ENCODE results near the gene PSAP.
"Not testable (repeated sequence)": the region's sequence is repeated elsewhere in the genome, so short reads cannot be mapped to it uniquely, and the experiment has no call there.

The PSAP gene

DNA sequence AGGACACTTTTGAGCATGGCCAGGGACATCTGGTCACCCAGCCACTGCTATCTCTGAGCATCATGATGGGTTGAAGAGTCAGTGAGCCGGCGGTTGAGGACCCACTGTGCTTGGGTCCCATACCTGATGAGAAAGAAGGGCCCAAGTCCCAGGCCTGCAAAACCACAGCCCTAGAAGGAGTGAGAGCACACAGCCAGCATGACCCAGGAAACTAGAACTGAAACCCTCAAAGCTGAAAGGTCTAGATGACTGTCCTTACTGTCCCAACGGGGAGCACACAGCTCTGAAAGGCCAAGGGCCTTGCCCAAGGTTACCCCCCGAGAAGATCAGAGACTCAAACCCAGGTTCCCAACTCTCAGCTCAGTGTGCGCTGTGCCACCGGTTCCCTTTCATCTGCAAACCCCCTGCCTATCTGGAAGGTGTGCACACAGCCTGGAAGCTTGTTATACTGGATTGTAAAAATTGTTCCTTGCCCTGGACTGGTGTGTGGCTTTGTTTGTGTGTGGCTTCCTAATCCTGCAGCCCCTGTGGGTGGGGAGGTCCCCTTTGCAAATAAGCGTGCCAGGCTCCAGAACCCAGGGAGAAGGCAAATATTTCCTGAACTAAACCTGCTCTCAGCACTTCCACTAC is 22.6 kb upstream of the PSAP start:
- no peak for DNase-seq

DNA sequence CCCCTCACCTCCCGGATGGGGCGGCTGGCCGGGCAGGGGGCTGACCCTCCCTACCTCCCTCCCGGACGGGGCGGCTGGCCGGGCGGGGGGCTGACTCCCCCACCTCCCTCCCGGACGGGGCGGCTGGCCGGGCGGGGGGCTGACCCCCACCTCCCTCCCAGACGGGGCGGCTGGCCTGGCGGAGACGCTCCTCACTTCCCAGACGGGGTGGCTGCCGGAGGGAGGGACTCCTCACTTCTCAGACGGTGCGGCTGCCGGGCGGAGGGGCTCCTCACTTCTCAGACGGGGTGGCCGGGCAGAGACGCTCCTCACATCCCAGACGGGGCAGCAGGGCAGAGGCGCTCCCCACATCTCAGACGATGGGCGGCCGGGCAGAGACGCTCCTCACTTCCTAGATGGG is 18.6 kb upstream of the PSAP start:
- DNase-seq, result not testable (repeated sequence)

DNA sequence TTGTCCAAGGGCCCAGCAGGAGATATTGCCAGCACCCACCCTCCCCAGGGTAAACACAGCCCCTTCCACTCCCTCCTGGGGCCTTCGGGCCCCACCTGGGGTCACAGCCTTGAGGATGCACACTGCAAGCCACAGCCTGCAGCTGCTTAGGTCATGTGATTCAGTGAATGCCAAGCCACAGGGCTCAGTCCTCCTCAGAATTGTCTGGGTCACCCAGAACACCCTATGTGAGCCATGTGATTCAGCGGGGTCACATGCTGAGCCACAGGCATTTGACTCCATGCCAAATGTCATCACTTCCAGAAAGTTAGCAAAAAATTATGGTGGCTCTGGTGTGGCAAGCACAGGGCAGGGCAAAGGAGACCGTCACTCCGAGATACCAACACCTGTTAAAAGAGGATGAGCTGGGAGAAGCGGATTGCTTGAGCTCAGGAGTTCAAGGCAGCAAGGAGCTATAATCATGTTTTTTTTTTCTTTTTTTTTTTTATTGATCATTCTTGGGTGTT is 17.2 kb upstream of the PSAP start:
- DNase-seq, result no peak

DNA sequence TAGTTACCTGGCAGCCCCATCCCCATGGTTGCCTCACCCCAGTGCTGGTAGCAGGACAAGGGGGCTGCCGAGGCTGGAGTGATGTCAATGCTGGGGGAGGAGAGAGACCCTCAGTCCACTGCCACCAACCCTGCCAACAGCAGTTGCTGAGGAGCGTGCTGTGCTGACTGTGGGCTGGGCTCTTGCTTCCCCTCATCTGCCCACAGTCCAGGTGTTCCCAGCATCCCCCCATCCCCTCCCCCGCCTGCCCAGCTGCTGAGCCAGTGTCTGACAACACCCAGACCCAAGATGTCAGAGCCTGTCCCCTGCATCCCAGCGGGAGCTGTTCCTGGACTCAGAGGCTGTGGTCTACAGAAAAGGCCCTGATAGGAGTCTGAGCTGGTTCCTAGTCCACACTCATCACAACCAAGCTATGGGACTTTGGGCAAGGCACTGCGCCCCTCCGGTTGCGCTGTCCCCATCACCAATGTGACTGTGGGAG is 14.6 kb upstream of the PSAP start:
- DNase-seq, result no peak

GRCh38 chr10:71864911-71865361 is 13.9 kb upstream of the PSAP start:
- no peak for DNase-seq

DNA sequence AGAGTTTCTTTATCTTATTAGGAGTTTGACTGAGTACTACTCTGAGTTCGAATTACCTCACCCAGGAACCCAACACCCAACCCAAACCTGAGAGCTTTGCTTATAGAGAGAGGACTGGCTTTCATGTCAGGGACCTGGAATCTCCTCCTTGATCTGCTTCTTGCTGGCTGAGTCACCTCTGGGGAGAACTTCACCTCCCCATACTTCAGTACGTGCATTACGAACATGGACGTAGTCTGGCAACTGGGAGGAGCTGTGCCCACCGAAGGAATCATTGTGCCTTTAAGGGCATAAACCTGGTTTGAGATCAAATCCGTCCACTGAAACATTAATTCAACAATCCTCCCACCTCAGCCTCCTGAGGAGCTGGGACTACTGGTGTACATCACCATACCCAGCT is 12.2 kb upstream of the PSAP start:
- no peak for DNase-seq

DNA sequence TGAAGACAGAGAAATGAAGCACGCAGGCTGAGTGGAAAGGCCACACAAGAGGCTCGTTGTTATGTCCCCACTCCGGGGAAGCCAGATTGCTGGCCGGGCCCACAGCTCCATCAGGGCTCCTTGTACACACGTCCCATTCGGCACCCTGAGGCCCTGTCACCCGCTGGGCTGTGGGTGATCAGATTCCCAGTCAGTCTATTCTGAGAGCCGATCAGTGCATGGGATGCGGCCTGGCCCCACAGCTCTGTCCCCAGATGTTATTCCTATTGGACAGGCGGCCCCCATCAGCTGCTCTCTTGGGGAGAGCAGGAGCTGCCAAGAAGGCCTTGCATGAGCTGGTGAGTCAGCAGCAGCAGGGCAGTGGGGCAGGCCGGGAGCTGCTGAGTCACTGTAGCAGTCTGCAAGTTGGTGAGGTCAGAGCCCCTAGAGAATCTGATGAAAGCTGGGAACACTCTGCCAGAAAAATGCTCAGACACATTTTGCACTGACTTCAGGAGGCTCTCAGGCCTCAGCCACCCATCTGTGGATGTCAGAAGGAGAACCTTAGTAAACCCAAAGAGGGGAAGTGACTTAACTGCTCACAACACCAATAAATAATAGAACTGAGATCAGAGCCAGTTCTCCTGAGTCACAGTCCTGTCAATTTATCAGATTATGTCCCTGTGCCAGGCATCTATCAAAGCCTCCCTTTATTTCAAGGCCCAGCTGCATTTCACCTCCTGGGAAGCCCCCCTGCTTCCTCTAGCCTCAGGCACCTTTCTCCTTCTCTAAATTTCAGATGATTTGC is 9.4 kb upstream of the PSAP start:
- peak; percentile 48 for DNase-seq

DNA sequence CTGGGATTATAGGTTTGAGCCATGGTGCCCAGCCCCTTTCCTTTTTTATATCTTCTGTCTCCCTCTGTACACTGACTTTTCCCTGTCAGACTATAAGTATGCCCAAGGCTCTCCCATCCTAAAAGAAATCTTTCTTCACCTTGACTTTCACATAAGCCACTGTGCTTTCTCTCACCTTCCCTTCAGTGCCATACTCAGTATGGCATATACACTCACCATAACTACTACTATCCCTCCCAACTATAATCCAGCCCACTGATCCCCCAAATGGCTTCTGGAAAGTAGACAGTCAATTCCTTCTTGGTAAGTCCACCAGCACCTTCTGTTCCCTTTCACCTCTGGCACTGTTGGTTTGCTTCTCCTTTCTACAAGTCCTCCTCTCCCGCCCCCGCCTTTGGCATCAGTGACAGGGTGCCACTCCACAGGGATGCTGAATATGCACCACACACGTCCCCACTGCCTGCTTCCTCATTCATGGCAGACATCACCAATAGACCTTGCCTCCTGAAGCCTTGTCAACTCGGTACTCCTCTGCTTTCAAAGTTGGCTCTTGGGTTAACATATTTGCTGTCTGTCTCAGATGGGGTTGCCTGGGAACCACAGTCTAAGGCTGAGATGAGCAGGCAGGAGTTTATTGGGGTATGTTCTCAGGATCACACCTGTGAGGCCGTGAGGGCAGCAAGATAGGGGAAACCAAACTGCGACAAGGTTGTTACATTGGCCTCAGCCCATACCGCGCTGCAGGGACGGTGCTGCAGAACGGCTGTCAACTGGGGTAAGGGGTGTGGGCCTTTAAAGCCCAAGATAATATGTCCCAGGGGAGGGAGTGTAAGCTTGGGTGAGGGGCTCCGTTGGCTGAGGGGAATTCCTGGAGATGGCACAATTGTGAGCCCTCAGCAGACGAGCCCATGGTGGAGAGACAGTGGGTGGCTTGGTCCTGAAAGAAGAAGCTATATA is 7.2 kb upstream of the PSAP start:
- no peak for DNase-seq

DNA sequence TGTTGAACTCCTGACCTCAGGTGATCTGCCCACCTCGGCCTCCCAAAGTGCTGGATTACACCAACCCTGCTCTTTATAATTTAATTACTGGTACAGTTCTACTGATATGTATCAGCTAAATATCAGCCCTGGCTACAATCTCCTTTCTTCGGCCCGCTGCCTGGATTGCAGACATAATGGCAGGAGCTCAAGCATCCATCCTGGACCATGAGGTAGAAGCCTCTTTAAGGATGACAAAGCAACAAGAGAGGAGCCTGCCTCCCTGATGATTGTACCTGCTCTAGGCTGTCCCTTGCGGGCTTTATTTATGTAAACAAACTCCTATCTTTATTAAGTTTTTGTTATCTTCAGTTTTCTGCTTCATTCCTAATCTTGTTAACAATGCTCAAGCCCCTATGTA is 5.6 kb upstream of the PSAP start:
- no peak for DNase-seq

GRCh38 chr10:71854031-71854430 is 3.0 kb upstream of the PSAP start:
- no peak for DNase-seq

DNA sequence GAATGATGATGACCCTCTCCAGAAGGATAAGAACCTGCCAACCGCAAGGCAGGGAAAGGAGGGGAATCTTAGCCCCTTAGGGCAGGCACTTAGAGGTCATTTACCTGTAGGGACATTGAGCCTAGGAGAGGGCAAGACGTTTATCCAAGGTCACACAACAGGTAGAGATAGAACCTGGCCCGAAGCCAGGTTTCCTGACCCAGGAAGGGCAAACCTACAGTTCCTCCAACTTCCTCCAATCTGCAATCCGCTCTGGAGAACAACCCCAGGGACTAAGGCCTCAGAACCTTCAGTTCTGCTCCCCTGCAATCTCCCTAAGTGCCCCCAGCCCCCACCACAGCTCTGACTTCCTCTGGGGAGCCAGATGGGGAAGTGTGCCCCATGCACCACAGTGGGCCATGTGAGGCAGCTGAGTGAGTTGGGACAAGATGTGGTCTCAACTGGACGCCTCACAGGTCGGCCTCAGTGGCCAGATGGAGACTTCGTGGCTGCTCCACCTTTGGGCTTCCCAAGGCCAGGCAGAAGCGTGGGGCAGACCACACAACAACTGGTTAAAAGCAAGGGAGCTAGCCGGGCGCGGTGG is 1.4 kb upstream of the PSAP start:
- DNase-seq, result no peak

DNA sequence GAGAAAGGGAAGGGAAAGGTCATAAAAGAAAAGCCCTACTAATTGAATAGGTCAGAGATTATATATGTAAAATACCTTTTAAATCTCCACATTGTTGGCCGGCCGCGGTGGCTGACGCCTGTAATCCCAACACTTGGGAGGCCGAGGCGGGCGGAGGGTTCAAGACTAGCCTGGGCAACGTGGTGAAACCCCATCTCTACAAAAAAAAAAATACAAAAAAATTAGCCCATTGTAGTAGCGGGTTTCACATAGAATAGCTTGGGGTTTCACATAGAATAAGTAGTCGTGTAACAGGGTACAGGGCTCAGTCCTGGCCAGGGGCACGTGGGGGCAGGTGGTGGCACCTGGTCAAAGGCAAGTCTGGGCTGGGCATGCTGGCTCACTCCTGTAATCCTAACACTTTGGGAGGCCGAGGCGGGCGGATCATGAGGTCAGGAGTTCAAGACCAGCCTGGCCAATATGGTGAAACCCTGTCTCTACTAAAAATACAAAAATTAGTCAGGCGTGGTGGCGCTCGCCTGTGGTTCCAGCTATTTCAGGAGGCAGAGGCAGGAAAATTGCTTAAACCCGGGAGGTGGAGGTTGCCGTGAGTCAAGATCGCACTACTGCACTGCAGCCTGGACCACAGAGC is 529 bp upstream of the PSAP start:
- DNase-seq, result not testable (repeated sequence)

DNA sequence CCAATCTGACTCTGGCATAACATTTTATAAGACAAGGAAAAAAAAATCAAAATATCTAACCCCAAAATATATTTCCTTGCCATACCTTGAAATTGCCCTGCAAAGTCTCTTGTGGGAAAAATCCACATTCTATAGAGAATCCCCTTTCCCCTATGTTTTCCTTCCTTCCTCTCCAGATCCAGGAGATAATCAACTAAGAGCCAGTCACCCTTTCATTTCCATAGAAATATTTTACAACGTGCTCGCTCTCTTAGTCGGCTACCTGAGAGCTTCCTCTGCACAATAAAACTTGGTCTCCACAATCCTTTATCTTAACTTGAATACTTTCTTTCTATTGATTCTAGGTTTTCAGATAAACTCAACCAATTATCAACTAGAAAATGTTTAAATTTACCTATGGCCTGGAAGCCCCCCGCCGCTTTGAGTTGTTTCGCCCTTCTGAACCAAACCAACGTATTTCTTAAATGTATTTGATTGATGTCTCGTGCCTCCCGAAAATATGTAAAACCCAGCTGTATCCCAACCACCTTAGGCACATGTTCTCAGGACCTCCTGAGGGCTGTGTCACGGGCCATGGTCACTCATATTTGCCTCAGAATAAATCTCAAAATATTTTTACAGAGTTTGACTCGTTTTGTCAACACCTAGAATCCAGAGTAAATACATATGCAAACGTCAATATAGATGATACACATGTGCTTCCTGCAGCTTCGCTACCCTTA is 869 bp downstream of the PSAP start:
- no peak for DNase-seq

DNA sequence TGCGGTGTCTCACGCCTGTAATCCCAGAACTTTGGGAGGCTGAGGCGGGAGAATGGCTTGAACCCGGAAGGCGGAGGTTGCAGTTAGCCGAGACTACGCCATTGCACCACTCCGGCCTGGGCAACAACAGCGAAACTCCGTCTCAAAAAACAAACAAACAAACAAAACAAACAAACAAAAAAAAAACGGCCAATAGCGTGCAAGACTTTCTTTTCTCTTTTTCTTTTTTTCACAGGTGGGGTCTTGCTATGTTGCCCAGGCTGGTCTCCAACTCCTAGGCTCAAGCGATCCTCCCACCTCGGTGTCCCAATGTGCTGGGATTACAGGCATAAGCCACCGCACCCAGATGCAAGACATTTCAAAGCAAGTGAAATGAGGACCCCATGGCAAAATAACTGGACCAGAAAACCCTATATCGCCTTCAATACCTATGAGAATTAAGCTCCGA is 1.6 kb downstream of the PSAP start:
- DNase-seq, result no peak

- DNase-seq, result no peak
Measured at GRCh38 chr10:71848325-71849275, 2.5 kb downstream of the PSAP start.

DNA sequence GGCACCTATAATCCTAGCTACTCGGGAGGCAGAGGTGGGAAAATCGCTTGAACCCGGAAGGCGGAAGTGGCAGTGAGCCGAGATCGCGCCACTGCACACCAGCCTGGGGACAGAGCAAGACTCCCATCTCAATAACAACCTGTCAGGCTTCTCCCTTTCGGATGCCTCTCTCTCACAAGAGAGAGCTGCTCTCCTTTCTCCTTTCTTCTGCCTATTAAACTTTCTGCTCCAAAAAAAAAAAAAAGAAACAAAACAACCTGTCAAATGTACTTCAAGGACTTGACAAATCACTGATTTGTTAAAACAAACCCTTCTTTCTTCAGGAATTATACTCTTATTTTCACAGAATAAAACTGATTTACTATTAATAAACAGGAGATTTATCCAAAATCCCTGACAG is 3.6 kb downstream of the PSAP start:
- DNase-seq, result no peak

DNA sequence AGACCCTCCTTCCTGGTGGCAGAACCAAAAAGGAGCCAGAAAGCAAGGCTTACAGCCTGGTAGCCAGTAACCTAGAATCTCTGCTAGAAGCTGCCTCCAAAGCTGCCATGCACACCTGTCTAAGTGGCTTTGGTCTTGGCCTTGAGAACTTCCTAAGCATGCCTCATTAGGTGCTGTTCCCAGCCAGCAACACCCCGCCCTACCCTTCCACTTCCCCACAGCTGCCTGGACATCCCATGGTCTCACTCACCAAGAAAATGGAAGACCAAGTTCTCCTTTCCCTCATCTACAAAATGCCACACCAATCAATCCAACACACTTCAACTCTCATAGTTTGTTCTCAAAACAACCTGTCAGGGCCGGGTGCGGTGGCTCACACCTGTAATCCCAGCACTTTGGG is 4.2 kb downstream of the PSAP start:
- DNase-seq, result no peak

GRCh38 chr10:71845410-71846405 is 5.3 kb downstream of the PSAP start:
- no peak for DNase-seq

DNA sequence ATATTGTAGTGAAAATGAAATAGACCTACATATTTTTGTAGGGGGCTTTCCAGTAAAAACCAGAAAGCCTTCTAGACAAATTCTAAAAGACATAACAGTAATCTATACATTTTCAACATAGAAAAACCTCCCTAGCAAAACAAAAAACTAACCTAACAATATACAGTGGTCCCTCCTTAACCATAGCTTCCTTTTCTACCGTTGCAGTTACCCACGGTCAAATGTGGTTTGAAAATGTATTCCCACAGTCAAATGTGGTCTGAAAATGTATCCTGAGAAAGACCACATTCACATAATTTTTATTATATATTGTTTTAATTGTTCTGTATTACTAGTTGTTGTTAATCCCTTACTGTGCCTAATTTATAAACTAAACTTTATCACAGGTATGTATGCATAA is 6.4 kb downstream of the PSAP start:
- DNase-seq, result no peak

All from stimulated activated CD4-positive, alpha-beta T cell treated with anti-CD3 and anti-CD28 coated beads, Interleukin-4, amount 100 ng/mL, for 24 hours (primary cell).